GM13976 (cell line): Measurements from ENCODE around the gene HDAC9.

ENCODE experiments used
- DNase-seq: peaks from one replicate; pipeline ENCODE4 v3.0.0; 2012; ENCODE audit warnings: low spot score
- in situ Hi-C: fragments of 300-500 bp; cut with MboI; formaldehyde crosslinking; loops from one replicate; pipeline ENCODE4 v1.12.0; 2022; ENCODE audit warnings: low sequenced_read_pairs, mixed read lengths, inconsistent platforms; ENCODE audit not compliant: unreplicated experiment
- TF ChIP-seq, protein P1 (sequence below): IDR thresholded peaks from 2 replicates; pipeline ENCODE4 v1.5.1; 2012; ENCODE audit warnings: borderline replicate concordance, mild to moderate bottlenecking; ENCODE audit not compliant: insufficient read depth; ENCODE audit errors: extremely low read depth, missing control alignments, control extremely low read depth

HDAC9 gene

GRCh38 chr7:18792871-18793595 lies 297.5 kb downstream of the HDAC9 start:
- in situ Hi-C loops = no loop called here
- no peak for DNase-seq
- TF ChIP-seq, protein P1, sequence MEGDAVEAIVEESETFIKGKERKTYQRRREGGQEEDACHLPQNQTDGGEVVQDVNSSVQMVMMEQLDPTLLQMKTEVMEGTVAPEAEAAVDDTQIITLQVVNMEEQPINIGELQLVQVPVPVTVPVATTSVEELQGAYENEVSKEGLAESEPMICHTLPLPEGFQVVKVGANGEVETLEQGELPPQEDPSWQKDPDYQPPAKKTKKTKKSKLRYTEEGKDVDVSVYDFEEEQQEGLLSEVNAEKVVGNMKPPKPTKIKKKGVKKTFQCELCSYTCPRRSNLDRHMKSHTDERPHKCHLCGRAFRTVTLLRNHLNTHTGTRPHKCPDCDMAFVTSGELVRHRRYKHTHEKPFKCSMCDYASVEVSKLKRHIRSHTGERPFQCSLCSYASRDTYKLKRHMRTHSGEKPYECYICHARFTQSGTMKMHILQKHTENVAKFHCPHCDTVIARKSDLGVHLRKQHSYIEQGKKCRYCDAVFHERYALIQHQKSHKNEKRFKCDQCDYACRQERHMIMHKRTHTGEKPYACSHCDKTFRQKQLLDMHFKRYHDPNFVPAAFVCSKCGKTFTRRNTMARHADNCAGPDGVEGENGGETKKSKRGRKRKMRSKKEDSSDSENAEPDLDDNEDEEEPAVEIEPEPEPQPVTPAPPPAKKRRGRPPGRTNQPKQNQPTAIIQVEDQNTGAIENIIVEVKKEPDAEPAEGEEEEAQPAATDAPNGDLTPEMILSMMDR = no peak

DNA sequence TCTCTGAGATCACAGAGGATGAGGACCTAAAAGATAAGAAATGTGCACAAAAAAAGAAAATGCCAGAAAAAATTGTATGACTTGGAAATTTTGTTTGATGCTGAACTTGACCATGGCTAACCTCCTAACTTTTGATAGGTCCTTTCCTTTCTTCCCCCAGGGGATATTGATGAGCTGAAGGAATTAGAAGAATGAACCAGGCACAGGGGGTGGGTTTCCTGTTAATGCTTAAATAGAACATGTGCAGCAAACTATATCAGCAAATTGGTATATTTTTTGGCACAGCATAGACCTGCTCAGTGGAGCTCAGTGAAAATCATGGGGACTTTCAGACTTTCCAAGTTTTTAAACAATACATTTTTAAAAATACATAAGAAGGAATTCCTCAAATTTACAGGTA lies 300.7 kb downstream of the HDAC9 start:
- in situ Hi-C loops = no loop called here
- TF ChIP-seq, protein P1 = no peak
- no peak for DNase-seq

- TF ChIP-seq, protein P1 = no peak
- DNase-seq = no peak
- in situ Hi-C loops = no loop called here
Measured at GRCh38 chr7:18798088-18798906, 302.7 kb downstream of the HDAC9 start.

GRCh38 chr7:18799899-18800298 lies 304.4 kb downstream of the HDAC9 start:
- TF ChIP-seq, protein P1 = no peak
- in situ Hi-C loops = no loop called here
- DNase-seq = no peak

GRCh38 chr7:18803923-18804322 lies 308.4 kb downstream of the HDAC9 start:
- DNase-seq = no peak
- in situ Hi-C loops = no loop called here
- TF ChIP-seq, protein P1 = no peak

DNA sequence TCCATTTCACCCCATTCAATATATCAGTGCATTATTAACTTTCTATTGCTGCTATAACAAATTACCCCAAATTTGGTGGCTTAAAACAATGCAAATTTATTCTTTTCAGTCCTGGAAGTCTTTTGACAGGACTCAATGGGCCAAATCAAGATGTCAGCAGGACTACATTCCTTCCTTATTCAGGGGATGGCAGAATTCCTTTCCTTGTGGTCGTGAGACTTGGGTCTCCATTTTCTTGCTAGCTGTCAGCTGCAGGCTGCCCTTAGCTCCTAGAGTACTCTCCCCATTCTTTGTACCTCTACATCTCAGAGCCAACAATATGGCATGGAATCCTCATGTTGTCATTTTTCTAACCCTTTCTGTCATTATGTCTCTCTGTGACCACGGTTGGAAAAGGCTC lies 310.6 kb downstream of the HDAC9 start:
- in situ Hi-C loops = no loop called here
- TF ChIP-seq, protein P1 = no peak

More for the DNA sequence above, 310.6 kb downstream of the HDAC9 start:
- DNase-seq = no peak
